ENCODE measurements around the gene L1CAM. TPM values are rescaled to one million over a fixed set of nuclear protein-coding genes. Genes with fewer than 3 reads are reported as not detected.

Gene L1CAM
- total and polyA plus RNA-seq, 9 of the 15 experiments (the other 6 are each of a cell fraction or from before 2014, with no cell fraction given): 0.09 to 0.86 (median 0.26) TPM; not detected in 3

- TF ChIP-seq TOE1 (IDR thresholded peaks at IDR 0.05; ENCODE audit: borderline replicate concordance): peak; percentile 73; the same call in 1 of the 2 replicates
- TF ChIP-seq TOE1 (CRISPR knock-in tag; IDR thresholded peaks at IDR 0.05; ENCODE audit: borderline replicate concordance, low read depth): no peak
- peak; percentile 97 for TF ChIP-seq TCF7 (IDR thresholded peaks at IDR 0.05; ENCODE audit: borderline replicate concordance)
- peak; percentile 86 for TF ChIP-seq BCOR (IDR thresholded peaks at IDR 0.05)
- TF ChIP-seq ATF4 (CRISPR knock-in tag; IDR thresholded peaks at IDR 0.05): 0 out of 2 replicates have a peak, but pooled peaks have one; percentile 24
- TF ChIP-seq NFIC (IDR thresholded peaks at IDR 0.05): peak; percentile 100
- no peak for TF ChIP-seq ZNF57 (CRISPR knock-in tag; IDR thresholded peaks at IDR 0.05)
- no peak for TF ChIP-seq GTF2E2 (tag; IDR thresholded peaks at IDR 0.05)
- peak; percentile 95 for TF ChIP-seq SMAD4 (CRISPR knock-in tag; conservative IDR thresholded peaks at IDR 0.05)
- TF ChIP-seq HCFC1 (IDR thresholded peaks at IDR 0.05; ENCODE audit: low read depth, low read length): 0 out of 2 replicates have a peak, but pooled peaks have one; percentile 11
- no peak for TF ChIP-seq HNRNPH1 (optimal IDR thresholded peaks at IDR 0.05; ENCODE audit: low read depth, low read length)
- TF ChIP-seq ZNF217 (CRISPR knock-in tag; IDR thresholded peaks at IDR 0.05): no peak
- no peak for TF ChIP-seq NCOA6 (IDR thresholded peaks at IDR 0.05)
- TF ChIP-seq, protein P1, sequence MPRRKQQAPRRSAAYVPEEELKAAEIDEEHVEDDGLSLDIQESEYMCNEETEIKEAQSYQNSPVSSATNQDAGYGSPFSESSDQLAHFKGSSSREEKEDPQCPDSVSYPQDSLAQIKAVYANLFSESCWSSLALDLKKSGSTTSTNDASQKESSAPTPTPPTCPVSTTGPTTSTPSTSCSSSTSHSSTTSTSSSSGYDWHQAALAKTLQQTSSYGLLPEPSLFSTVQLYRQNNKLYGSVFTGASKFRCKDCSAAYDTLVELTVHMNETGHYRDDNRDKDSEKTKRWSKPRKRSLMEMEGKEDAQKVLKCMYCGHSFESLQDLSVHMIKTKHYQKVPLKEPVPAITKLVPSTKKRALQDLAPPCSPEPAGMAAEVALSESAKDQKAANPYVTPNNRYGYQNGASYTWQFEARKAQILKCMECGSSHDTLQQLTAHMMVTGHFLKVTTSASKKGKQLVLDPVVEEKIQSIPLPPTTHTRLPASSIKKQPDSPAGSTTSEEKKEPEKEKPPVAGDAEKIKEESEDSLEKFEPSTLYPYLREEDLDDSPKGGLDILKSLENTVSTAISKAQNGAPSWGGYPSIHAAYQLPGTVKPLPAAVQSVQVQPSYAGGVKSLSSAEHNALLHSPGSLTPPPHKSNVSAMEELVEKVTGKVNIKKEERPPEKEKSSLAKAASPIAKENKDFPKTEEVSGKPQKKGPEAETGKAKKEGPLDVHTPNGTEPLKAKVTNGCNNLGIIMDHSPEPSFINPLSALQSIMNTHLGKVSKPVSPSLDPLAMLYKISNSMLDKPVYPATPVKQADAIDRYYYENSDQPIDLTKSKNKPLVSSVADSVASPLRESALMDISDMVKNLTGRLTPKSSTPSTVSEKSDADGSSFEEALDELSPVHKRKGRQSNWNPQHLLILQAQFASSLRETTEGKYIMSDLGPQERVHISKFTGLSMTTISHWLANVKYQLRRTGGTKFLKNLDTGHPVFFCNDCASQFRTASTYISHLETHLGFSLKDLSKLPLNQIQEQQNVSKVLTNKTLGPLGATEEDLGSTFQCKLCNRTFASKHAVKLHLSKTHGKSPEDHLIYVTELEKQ (CRISPR knock-in tag; IDR thresholded peaks at IDR 0.05): no peak
- peak; percentile 98 for TF ChIP-seq SMARCA4 (IDR thresholded peaks at IDR 0.05)
- TF ChIP-seq, protein P2, sequence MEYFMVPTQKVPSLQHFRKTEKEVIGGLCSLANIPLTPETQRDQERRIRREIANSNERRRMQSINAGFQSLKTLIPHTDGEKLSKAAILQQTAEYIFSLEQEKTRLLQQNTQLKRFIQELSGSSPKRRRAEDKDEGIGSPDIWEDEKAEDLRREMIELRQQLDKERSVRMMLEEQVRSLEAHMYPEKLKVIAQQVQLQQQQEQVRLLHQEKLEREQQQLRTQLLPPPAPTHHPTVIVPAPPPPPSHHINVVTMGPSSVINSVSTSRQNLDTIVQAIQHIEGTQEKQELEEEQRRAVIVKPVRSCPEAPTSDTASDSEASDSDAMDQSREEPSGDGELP (CRISPR knock-in tag; IDR thresholded peaks at IDR 0.05; ENCODE audit: borderline replicate concordance): no peak
- TF ChIP-seq HMG20A (CRISPR knock-in tag; conservative IDR thresholded peaks at IDR 0.05): no peak; the same call in 1 of the 2 replicates
- no peak for TF ChIP-seq PHF8 (IDR thresholded peaks at IDR 0.05; ENCODE audit: borderline replicate concordance, low read length)
- no peak for TF ChIP-seq BRF1 (IDR thresholded peaks at IDR 0.05; ENCODE audit: borderline replicate concordance, extremely low read depth, insufficient read length)
- TF ChIP-seq MCM3 (IDR thresholded peaks at IDR 0.05): no peak
- no peak for TF ChIP-seq KAT7 (CRISPR knock-in tag; IDR thresholded peaks at IDR 0.05; ENCODE audit: borderline replicate concordance)
- no peak for TF ChIP-seq JUN (IDR thresholded peaks at IDR 0.05; ENCODE audit: borderline replicate concordance, low read depth, low read length)
- TF ChIP-seq JUN (CRISPR knock-in tag; IDR thresholded peaks at IDR 0.05; ENCODE audit: borderline replicate concordance): no peak
- peak; percentile 95 for TF ChIP-seq MEIS2 (IDR thresholded peaks at IDR 0.05; ENCODE audit: partially characterized antibody)
- TF ChIP-seq CREM (IDR thresholded peaks at IDR 0.05; ENCODE audit: low read depth): peak; percentile 43; the same call in 1 of the 2 replicates
Measured at GRCh38 chrX:153897899-153898298, 11.9 kb upstream of the L1CAM start (continued).

All from K562 (cell line).